Activated CD4-positive, alpha-beta T cell treated with anti-CD3 and anti-CD28 coated beads for 24 hours (primary cell): ENCODE results near the gene GNG14.
"Not testable (repeated sequence)": the region's sequence is repeated elsewhere in the genome, so short reads cannot be mapped to it uniquely, and the experiment has no call there.

ENCODE experiments used
- DNase-seq, 2 donors: peaks; one replicate each; pipeline ENCODE4 v3.0.0-alpha.2; 2020; ENCODE audit warnings: low read depth in 2 of 2

GNG14 gene

DNA sequence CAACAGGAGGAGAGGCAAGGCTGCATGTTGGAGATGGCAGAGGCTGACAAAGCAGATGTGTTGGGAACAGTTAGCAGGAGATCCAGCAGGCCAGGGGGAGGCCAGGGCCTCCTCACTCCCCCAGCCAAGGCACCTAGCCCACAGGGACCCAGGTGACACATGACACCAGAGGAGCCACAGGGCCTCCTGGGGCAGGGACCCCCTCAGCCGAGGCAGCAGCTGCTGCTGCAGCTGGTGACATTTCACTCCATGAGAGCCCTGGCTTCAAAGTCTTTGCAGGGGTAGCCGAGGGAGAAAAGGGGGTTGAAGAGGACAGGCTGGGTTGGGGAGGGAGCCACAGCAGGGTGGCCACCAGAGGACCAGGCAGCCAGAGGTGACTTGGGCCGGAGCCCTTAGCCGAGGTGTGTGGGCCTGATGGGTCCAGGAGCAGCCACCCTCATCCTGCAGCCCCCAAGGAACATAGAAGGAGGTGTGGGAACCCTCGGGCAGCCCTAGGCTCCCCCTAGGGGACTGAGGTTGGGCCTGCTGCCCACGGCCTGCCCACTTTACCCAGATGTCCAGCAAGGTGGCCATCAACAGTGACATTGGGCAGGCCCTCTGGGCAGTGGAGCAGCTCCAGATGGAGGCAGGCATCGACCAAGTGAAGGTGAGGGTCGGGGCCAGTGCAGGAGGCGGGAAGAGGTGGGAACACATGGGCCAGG lies at the start of gene GNG14:
Gene GNG14 (plus strand): TSS at position 503 of the 701 bp plus-strand sequence. CDS start 51 bp downstream, at position 554.
- no peak for DNase-seq

GRCh38 chr19:12638611-12639182 lies 49.1 kb upstream of the GNG14 start:
- no peak for DNase-seq

GRCh38 chr19:12639901-12640613 lies 47.7 kb upstream of the GNG14 start:
- peak; percentile 84 to 85 for DNase-seq

- no peak for DNase-seq
Observed at GRCh38 chr19:12641456-12641855, 46.3 kb upstream of the GNG14 start.

- DNase-seq: no peak
Observed at GRCh38 chr19:12642506-12642905, 45.3 kb upstream of the GNG14 start.

DNA sequence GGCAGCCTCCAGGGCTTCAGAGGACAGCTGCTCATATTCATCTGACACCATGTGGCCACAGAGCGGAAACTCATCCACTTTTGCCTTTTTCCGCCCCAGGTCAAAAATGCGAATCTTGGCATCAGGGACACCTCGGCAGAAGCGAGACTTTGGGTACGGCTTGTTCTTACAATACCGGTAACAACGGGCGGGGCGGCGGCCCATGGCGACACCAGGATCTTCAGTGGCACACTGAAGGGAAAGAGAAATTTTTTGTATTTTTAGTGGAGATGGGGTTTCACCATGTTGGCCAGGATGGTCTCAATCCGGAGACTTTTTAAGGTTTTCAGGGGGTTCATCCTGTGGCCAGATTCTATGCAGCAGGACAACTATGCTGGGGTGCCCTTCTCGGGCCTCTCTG lies 44.1 kb upstream of the GNG14 start:
- DNase-seq: not testable (repeated sequence)

- DNase-seq: no peak
Observed at GRCh38 chr19:12646551-12646950, 41.2 kb upstream of the GNG14 start.

- no peak for DNase-seq
Observed at GRCh38 chr19:12647047-12647446, 40.8 kb upstream of the GNG14 start.

- DNase-seq: no peak
Observed at GRCh38 chr19:12647490-12648071, 40.2 kb upstream of the GNG14 start.

DNA sequence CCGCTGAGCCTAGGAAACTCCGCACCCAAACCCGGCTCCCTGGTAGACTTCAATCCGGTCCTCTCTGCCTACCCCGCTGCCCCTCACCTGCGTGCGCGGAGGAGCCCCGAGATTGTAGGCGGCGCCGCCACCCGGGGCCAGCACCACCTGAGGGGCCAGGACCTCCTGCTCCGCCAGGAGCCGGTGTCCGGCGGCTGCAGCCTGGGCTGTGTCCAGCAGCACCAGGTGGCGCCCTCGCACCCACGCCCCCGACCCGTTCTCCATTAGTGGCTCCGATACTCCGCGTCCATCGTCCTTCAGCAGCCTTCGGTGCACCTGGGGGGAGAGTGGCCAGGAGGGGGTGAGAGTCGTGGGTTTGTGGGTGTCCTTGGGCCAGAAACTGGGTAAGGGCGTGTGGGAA lies 39.7 kb upstream of the GNG14 start:
- DNase-seq: no peak

GRCh38 chr19:12649941-12650340 lies 37.9 kb upstream of the GNG14 start:
- DNase-seq: no peak

DNA sequence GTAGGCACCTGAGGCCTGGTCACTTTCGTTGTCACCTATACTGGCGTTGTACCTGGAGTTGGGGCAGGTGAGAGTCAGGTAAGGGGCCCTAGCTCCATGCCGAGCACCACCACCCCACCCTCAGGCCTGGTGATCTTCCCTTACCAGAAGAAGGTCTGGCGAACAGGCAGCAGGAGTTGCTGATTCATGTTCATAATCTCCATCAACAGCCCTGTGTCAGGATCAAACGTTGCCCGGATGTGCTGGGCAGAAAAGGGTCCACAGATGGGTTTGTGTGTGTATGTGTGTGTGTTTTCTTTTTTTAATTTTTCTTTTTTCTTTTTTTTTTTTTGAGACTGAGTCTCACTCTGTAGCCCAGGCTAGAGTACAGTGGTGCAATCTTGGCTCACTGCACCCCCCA lies 35.6 kb upstream of the GNG14 start:
- DNase-seq: no peak

- DNase-seq: no peak
Observed at GRCh38 chr19:12655546-12655945, 32.3 kb upstream of the GNG14 start.

GRCh38 chr19:12656899-12657571 lies 30.8 kb upstream of the GNG14 start:
- DNase-seq: no peak

DNA sequence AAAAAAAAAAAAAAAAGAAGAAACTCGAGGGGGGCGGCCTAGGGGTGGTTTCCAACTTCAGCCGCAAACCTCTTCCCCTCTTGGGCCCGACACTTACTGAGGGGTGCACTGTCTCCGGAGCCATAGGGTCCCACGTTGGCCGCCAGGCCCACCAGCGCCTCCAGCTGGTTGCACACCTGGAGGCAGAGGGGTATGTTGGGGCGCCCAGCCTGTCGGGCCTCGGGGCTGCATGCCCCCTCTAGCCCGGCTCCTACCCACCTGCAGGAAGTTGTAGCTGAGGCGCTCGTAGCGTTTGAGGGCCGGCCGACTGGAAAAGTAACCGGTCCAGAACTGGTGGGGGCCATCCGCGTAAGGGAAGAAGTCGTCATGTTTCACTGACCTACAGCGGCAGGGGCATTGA lies 29.8 kb upstream of the GNG14 start:
- no peak for DNase-seq

GRCh38 chr19:12660980-12661379 lies 26.8 kb upstream of the GNG14 start:
- DNase-seq: no peak

- DNase-seq: no peak
Observed at GRCh38 chr19:12664406-12665280, 23.2 kb upstream of the GNG14 start.

DNA sequence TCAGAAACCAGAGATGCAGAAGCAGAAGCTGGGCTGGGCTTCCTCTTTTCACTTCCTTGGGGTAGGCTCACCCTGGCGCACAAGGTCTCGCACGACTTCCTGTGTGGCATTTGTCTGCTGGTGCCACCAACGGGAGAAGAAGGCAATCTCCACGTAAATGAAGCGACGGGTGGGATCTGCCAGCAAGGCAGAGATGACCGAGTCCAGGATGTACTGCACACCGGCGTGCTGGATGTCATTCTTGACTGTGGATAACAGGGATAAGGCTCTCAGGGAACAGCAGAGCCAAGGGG lies 22.6 kb upstream of the GNG14 start:
- DNase-seq: no peak

GRCh38 chr19:12665671-12666264 lies 22.0 kb upstream of the GNG14 start:
- no peak for DNase-seq

GRCh38 chr19:12666265-12667048 lies 21.3 kb upstream of the GNG14 start, which contains the start of the genes MAN2B1 and WDR83:
Gene MAN2B1, minus strand, starts transcription at chr19:12666742. Its CDS starts 41 bp downstream, at chr19:12666701.
Gene WDR83, plus strand, starts transcription at chr19:12666807. Its CDS starts 2,984 bp downstream, at chr19:12669791.
- DNase-seq: peak; percentile 75 to 78
